ENCODE results near the gene HEATR5A.

- TF ChIP-seq CTCF (IDR thresholded peaks at IDR 0.05; ENCODE audit: borderline replicate concordance, extremely low read depth, low read length, poor library complexity, severe bottlenecking) (no peak), EZH2 (IDR thresholded peaks at IDR 0.05; ENCODE audit: borderline replicate concordance, low read depth, low read length, severe bottlenecking) (no peak)
Observed at GRCh38 chr14:31252865-31253264, 167.5 kb downstream of the HEATR5A start.
